ENCODE measurements around the gene SOCS7.

Gene SOCS7

DNA sequence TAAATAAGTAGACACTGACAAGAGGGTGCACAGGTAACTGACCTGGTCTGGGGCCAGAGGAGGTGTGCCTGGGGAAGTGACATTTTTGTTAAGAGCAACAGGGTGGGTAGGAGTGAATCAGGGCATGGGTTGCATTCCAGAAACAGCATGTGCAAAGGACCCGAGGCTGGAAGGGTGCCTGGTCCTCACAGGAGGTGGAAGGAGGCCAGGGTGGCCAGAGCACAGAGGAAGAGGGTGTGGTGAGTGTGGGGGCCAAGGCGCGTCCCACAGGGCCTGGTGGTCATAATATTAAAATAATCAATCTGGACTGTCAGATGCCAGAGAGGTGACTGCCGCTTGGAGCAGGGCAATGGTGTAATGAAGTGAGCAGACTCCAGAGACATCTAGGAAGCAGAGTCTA is 90.9 kb downstream of the SOCS7 start:
- DNase-seq, result no peak

DNA sequence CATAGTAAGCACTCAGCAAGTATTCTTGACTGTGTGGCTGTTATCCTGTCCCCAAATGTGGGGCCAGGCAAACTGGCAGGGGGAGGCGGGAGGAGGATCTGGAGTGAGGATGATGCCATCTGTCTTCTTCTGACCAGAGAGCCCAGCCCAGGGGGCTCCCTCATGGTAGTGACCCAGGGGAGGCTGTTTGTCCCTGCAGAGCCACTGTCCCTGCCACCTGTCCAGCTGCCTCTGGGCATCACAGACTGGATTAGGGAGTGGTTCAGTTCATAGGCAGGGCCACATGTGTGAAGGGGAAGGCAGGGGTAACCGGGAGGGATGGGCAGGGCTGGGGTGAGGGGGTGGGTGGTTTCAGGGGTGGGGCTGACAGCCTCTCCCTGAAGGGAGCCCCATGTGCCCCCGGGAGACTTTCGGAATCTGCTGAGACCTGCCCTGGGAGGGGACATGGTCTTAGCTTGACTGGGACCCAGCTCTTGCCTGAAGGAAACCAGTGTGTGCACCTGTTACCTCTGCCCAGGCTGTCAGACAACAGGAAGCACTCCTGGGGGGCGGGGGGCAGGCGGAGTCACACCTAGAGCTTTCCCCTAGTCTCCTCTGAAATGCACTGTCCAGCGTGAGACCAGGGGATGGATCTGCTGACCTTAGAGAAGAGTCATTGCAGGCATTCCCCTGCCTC is 91.8 kb downstream of the SOCS7 start:
- no peak for DNase-seq

DNA sequence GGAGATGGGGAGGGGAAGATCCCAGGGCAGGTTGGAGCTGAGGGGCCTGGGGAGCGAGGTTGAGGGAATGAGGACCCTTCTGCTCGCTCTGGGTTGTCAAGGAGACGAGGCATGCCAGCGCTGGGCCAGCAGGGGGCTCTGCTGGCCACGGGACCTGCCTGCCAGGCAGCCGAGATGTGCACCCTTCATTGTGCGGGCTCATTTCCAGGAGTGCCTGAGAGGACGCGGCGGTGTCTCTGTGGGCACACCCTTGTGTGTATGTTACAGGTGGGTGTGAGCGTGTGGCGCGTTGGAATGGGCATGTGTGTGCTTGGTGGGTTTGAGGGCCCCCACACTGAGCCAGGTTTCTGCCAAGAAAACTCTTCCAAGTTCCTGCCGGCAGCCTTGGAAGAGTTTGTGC is 92.5 kb downstream of the SOCS7 start:
- DNase-seq, result peak in 1 of 2 donors; percentile 55

DNA sequence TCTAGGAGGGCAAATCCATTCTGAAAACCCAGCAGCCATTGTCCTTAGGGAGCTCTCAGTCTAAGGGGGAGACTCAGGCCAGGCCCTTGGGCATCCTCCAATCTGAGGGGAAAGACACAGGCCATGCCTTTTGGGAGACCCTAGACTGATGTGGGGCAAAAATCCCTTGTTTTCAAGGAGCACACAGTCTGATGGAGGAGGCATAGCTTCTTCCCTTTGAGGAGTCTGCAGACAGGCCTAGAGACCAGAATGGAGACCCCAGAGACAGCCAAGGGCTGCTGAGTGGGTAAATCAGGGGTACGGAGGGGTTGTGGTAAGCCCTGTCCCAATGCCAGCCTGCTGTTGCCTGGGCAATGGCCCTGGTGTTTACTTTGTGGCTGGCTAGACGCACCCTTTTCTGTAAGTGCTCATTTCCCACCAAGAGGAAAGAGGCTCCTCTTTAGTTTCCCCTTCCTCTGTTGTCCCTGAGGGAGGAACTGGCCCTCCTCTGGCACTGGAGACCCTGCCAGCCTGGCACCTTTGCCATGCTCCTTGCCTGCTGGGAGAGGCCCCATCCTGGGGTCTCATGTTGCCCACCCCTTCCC is 96.0 kb downstream of the SOCS7 start:
- DNase-seq, result peak in 1 of 2 donors; percentile 24

DNA sequence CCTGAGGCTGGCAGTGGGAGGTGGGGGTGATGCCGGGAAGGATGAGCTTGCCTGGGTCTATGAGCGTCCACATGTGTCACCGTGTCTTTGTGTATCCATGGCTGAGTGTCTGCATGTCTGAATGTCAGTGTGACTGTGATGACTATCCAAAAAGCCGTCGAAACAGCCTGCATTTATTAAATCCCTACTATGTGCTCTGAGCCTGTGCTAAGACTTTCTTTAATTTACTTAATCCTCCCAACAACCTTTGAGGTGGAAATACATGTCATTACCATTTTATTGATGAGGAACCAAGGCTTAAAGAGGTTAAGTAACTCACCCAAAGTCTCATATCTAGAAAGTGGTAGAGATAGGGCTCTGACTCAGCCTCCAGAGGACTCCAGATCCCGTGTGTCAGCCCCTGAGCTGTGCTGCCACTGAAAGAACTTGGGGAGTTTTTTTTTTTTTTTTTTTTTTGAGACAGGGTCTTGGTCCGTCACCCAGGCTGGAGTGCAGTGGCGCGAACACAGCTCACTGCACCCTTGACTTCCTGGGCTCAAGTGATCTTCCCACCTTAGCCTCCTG is 96.6 kb downstream of the SOCS7 start:
- no peak for DNase-seq

DNA sequence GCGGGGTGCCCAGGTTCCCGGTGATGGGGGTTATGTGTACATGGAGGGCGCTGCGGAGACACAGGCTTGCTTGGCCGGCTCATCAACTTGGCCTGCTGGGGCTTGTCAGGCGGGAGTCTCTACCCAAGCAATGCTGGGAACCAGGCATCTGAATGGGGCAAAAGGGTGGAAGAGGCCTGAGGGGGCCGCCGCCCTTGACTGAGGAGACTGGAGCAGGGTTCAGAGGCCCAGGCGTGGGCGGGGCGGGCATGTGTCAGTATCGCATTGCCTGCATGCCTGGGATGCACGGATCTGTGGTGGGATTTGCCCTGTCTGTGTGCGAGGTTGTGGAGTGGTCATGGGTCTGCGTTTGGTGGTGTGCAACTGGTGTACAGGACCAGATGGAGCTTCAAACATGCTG is 97.7 kb downstream of the SOCS7 start:
- DNase-seq, result no peak

DNA sequence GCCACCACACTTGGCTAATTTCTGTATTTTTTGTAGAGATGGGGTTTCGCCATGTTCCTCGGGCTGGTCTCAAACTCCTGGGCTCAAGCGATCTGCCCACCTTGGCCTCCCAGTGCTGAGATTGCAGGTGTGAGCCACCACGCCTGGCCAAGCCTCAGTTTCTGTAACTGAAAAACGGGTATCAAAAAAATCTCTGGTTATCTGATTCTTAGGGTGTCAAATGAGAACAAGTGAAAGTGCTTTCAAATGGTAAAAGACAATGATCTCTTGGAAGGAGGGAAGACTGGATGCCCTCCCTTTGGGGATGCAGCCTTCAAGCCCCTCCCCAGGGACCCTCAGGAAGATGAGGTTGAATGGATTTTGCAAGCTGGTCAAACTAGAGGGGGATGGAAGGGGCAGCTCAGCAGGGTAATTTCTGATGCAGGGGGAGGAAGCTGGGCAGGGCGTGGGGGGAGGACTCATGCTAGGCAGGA is 98.9 kb downstream of the SOCS7 start:
- DNase-seq, result no peak

DNA sequence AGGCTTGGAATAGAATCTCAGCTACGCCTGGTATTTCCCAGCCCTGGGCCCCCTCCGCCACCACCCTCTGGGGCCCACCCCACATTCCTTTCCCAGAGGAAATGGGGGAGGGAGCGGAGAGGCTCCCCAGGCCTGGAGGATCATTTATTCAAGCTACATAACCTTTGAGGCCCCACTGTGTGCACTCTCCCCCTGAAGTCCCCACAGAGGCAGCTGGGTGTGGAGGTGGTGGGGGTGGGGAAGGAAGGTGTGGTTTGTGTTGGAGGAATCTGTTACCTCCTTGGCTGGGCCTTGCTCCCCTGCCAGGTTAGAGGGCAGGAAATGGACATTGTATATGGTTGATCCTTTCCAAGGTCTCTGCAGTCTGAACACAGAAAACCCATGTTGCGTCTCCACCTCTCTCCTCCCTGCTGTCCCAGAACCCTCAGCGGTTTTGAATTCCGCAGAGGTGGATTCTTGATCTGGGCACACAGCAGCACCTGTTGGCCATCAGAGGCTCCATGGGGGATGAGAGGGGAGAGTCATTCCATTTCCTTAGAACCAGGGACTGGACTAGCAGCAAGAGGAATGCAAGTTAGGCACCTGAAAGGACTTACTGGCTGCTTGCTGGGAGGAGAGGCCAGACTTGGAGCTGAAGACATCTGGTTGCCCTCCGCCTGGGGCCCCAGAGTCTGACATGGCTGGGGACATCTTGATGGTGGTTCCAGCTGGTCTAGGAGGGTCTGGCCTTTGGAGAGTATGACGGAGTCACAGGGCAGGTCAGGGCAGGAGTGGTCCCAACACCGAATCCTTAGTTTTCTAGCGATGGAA is 99.6 kb downstream of the SOCS7 start:
- DNase-seq, result no peak

DNA sequence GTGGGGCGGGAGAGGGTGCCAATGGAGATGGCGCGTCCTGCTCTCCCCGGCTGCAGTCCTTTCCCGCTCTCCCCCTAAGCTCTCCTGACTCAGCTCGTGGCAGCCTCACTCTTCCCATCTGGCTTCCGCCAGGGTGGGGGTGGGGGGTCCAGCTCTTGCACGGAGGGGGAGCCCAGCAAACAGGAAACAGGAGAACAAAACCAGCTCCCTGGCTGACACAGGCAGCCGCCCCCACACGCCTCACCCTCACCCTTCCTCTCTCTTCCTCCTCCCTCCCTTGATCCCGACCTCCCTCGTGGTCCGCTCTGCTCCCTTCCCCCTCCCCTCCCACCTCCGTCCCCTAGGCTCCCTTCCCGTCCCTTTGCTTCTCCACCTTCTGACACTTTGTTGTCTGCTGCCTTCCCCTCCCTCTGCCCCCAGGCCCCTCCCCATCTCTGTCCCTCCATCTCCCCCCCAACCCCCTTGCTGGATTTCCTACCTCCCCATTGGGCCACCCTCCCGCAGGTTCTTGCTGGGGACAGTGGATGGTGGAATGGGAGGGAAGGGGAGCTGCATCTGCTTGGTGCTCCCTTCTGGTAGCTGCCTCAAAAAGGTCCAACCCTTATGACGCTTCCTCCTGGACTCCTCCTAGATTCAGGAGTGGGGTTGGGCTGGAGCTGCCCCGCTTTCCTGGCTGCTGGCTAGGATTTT is 100.3 kb downstream of the SOCS7 start:
- peak in 1 of 2 donors; percentile 43 for DNase-seq

DNA sequence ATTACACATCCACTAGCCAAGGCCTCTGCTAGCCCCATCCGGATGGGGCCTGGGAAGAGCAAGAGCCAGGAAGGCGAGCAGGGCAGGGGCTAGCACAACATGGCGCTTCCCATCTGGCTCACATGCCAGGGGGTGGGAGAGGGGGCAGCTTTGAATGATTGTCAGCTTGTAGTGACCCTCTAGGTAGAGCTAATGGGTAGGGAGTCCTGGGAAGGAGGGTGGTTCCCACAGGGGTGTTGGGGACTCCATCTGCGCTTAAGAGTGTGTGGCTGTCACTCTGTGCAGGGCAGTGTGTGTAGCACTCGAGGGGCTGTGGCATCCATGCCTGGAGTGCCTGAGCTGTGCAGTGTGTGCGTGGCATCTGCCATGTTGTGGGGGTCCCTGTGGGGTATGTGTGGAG is 101.1 kb downstream of the SOCS7 start:
- DNase-seq, result no peak

DNA sequence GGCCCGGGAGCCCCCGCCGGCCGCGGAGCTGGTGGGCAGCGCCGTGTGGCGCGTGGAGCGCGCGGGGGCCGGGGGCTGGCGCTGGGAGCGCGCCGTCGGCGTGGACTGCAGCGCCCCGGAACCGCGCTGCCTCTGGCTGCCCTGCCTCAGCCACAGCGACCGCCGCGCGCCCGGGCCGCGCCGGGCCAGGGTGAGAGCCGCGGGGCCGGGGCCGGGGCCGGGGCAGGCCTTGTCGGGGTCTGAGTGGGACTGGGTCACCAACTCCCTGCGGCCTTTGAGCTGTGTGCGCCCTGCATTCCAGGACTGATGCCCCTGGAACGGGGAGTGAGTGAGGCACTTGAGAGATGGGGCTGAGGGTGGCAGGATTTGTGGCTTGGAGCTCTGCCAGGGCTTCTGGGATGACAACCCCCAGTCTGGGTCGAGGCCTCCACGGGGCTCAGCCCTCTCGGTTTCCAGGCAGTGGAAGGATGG is 102.3 kb downstream of the SOCS7 start:
- no peak for DNase-seq

DNA sequence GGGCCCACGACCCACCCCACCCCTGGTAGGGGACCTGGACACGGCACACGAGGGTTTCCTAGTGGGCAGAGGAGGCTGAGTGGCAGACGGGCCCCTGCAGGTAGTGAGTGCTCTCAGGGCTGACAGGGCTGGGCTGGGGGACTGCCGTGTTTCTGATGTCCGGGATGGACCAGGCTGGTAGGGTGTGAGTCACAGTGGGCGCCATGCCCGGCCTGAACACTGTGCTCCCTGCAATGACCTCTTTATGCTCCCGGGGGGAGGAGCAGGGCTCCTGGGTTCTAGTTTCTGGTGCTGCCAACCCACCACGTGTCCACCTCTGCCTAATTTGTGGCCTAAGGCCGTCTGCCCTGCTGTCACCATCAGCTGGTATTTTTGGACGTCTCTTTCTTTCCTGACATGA is 102.9 kb downstream of the SOCS7 start:
- DNase-seq, result no peak

Measured in bone marrow (tissue), 2 donors.